ENCODE measurements around the gene SNX21. TPM values are rescaled to one million over a fixed set of nuclear protein-coding genes. Genes with fewer than 3 reads are reported as not detected.

SNX21 gene
- total and polyA plus RNA-seq, 4 donors: 15.9 to 34.4 (median 23.5) TPM

DNA sequence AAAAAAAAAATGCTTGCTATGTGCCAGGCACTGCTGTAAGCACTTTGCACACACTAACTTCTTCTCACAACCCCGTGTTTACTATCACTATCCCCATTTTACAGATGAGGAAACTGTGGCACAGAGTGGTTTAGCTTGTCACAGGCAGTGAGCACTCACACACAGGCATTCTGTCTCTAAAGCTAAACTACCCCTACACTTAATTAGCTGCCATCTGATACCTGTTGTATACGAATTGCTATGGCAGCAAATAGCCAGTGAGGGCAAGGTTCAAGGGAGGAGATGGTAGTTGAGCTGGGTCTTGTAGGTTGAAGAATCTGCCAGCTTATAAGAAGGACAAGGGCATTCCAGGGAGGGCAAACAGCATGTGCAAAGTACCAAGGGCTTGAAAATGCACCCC, 11.7 kb upstream of the SNX21 start:
- 81 to 86% methylated on average over 2 of the region's 2 CpGs for WGBS, 2 donors
- Histone ChIP-seq H3K27me3 (ENCODE audit: control insufficient read depth in 3 of 3, insufficient read depth in 3 of 3, low read length in 2 of 3) (peaks cover 0 to 26% (median 19%) of the 10 kb centered on the region in 3 donors), H3K9ac (ENCODE audit: insufficient read depth in 1 of 2, low read length in 2 of 2) (no peak overlapping the region), H3K36me3 (ENCODE audit: control insufficient read depth in 4 of 4, insufficient read depth in 4 of 4, low read length in 4 of 4) (no peaks in the 10 kb centered on the region), H3K27ac (ENCODE audit: low read depth in 1 of 2, low read length in 1 of 2) (no peak overlapping the region), H3K4me3 (no peak overlapping the region), H3K4me1 (ENCODE audit: control insufficient read depth in 5 of 5, insufficient read depth in 5 of 5, low read length in 5 of 5) (peaks cover 0 to 18% (median 7%) of the 10 kb centered on the region in 5 donors), H3K9me3 (ENCODE audit: control insufficient read depth in 4 of 4, insufficient read depth in 3 of 4, low read length in 3 of 4) (no peaks in the 10 kb centered on the region)
- ATAC-seq (ENCODE audit: insufficient read depth, low FRiP score): no peak
- TF ChIP-seq, protein P1, sequence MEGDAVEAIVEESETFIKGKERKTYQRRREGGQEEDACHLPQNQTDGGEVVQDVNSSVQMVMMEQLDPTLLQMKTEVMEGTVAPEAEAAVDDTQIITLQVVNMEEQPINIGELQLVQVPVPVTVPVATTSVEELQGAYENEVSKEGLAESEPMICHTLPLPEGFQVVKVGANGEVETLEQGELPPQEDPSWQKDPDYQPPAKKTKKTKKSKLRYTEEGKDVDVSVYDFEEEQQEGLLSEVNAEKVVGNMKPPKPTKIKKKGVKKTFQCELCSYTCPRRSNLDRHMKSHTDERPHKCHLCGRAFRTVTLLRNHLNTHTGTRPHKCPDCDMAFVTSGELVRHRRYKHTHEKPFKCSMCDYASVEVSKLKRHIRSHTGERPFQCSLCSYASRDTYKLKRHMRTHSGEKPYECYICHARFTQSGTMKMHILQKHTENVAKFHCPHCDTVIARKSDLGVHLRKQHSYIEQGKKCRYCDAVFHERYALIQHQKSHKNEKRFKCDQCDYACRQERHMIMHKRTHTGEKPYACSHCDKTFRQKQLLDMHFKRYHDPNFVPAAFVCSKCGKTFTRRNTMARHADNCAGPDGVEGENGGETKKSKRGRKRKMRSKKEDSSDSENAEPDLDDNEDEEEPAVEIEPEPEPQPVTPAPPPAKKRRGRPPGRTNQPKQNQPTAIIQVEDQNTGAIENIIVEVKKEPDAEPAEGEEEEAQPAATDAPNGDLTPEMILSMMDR (IDR thresholded peaks at IDR 0.05; ENCODE audit: control extremely low read depth, extremely low read depth): no peak
- DNase-seq: no peak

DNA sequence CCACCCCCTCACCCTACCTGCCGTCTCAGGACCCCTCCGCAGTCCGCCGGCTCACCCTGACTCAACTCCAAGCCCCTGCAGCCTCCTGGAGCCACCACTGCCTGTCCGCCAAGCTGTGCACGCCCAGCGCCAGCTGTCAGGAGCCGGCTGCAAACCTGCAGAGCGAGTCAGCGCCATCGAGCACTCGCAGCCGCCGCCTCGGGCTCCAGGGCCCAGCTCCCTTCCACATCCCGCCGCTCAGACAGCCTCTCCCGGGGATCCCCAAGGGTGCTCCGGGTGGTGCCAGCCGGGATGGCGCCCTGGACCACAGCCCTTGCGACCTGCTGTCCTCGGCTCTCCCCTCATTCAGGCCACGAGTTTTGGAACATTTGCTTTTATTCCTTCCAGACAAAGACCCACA, 10.7 kb upstream of the SNX21 start:
- Histone ChIP-seq H3K4me1 (ENCODE audit: control insufficient read depth in 5 of 5, insufficient read depth in 5 of 5, low read length in 5 of 5) (peaks cover 0 to 19% (median 7%) of the 10 kb centered on the region in 5 donors), H3K9me3 (ENCODE audit: control insufficient read depth in 4 of 4, insufficient read depth in 3 of 4, low read length in 3 of 4) (no peaks in the 10 kb centered on the region), H3K4me3 (no peak overlapping the region), H3K27ac (ENCODE audit: low read depth in 1 of 2, low read length in 1 of 2) (no peak overlapping the region), H3K27me3 (ENCODE audit: control insufficient read depth in 3 of 3, insufficient read depth in 3 of 3, low read length in 2 of 3) (peaks cover 0 to 26% (median 19%) of the 10 kb centered on the region in 3 donors), H3K9ac (ENCODE audit: insufficient read depth in 1 of 2, low read length in 2 of 2) (no peak overlapping the region), H3K36me3 (ENCODE audit: control insufficient read depth in 4 of 4, insufficient read depth in 4 of 4, low read length in 4 of 4) (no peaks in the 10 kb centered on the region)
- ATAC-seq (ENCODE audit: insufficient read depth, low FRiP score): no peak
- WGBS, 2 donors: 7 to 11% methylated on average over 24 of the region's 24 CpGs
- peak; percentile 40 to 65 (median 62) for DNase-seq
- TF ChIP-seq, protein P1 (IDR thresholded peaks at IDR 0.05; ENCODE audit: control extremely low read depth, extremely low read depth): no peak

DNA sequence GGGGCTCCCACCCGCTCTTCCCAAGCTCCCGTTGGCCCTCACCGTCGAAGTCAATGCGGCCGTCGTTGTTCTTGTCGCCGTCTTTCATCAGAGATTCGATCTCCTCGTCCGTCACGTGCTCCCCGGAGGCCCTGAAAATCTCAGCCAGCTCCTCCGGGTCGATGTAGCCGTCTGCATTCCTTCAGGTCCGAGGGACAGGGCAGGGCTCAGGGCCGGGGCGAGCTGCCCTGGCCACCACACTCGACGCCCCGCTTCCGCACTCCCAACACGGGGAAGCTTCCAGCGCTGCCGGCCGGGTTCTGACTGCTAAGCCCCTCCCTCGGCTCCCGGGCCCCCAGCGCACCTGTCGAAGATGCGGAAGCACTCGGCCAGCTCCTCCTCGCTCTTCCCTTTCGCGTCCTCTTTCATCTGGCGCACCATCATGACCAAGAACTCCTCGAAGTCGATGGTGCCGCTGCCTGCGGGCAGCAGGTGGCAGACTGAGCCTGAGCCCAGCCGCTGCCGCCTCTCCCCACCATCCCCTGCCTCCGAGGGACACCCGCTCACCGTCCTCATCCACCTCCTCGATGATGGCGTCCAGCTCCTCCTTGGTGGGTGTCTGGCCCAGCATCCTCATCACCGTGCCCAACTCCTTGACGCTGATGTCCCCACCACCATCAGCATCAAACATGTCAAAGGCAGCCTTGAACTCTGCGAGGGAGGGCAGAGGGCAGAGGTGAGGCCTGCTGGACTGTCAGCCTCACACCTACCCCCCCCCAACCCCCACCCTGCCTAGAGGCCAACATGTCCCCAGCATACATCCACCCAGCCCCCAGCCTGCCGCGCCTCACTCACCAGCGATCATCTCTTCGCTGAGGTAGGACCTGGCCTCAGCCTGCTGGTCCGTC, 9.4 kb upstream of the SNX21 start:
- TF ChIP-seq, protein P1 (IDR thresholded peaks at IDR 0.05; ENCODE audit: control extremely low read depth, extremely low read depth): no peak
- DNase-seq (peak in 2 of 3 donors; percentile 35 to 42), ATAC-seq (ENCODE audit: insufficient read depth, low FRiP score) (no peak)
- no peak overlapping the region for H3K27ac ChIP-seq (ENCODE audit: low read depth in 1 of 2, low read length in 1 of 2)
- H3K9me3 ChIP-seq (ENCODE audit: control insufficient read depth in 4 of 4, insufficient read depth in 3 of 4, low read length in 3 of 4): no peaks in the 10 kb centered on the region
- no peak overlapping the region for H3K4me3 ChIP-seq
- peaks cover 0 to 19% (median 7%) of the 10 kb centered on the region in 5 donors for H3K4me1 ChIP-seq (ENCODE audit: control insufficient read depth in 5 of 5, insufficient read depth in 5 of 5, low read length in 5 of 5)
- peaks cover 0 to 26% (median 19%) of the 10 kb centered on the region in 3 donors for H3K27me3 ChIP-seq (ENCODE audit: control insufficient read depth in 3 of 3, insufficient read depth in 3 of 3, low read length in 2 of 3)
- H3K36me3 ChIP-seq (ENCODE audit: control insufficient read depth in 4 of 4, insufficient read depth in 4 of 4, low read length in 4 of 4): no peaks in the 10 kb centered on the region
- no peak overlapping the region for H3K9ac ChIP-seq (ENCODE audit: insufficient read depth in 1 of 2, low read length in 2 of 2)
- WGBS, 2 donors: 17 to 19% methylated on average over 57 of the region's 57 CpGs
